Jurkat, Clone E6-1 (cell line): ENCODE data around the gene SDK2. TPM values are rescaled to one million over a fixed set of nuclear protein-coding genes. Genes with fewer than 3 reads are reported as not detected.

Experiments used
- DNase-seq: peaks from one replicate; pipeline ENCODE4 v3.0.0-alpha.2; 2011; ENCODE audit warnings: low read depth, low spot score
- H3K4me3 ChIP-seq: 2 replicates; pipeline ENCODE4 v1.5.1; 2011; ENCODE audit warnings: mild to moderate bottlenecking, low read length, control low read depth, moderate library complexity
- polyA plus RNA-seq: library from polyadenylated mRNA; unstranded; fragments of >200 nt; gene quantifications from one replicate; pipeline ENCODE4 v1.2.1, GENCODE V29; 2012; ENCODE audit warnings: missing spikeins; ENCODE audit not compliant: insufficient read length, insufficient read depth

The SDK2 gene, protein sequence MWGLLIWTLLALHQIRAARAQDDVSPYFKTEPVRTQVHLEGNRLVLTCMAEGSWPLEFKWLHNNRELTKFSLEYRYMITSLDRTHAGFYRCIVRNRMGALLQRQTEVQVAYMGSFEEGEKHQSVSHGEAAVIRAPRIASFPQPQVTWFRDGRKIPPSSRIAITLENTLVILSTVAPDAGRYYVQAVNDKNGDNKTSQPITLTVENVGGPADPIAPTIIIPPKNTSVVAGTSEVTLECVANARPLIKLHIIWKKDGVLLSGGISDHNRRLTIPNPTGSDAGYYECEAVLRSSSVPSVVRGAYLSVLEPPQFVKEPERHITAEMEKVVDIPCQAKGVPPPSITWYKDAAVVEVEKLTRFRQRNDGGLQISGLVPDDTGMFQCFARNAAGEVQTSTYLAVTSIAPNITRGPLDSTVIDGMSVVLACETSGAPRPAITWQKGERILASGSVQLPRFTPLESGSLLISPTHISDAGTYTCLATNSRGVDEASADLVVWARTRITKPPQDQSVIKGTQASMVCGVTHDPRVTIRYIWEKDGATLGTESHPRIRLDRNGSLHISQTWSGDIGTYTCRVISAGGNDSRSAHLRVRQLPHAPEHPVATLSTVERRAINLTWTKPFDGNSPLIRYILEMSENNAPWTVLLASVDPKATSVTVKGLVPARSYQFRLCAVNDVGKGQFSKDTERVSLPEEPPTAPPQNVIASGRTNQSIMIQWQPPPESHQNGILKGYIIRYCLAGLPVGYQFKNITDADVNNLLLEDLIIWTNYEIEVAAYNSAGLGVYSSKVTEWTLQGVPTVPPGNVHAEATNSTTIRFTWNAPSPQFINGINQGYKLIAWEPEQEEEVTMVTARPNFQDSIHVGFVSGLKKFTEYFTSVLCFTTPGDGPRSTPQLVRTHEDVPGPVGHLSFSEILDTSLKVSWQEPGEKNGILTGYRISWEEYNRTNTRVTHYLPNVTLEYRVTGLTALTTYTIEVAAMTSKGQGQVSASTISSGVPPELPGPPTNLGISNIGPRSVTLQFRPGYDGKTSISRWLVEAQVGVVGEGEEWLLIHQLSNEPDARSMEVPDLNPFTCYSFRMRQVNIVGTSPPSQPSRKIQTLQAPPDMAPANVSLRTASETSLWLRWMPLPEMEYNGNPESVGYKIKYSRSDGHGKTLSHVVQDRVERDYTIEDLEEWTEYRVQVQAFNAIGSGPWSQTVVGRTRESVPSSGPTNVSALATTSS (N-terminal part only)
- 0.16 TPM for polyA plus RNA-seq

DNA sequence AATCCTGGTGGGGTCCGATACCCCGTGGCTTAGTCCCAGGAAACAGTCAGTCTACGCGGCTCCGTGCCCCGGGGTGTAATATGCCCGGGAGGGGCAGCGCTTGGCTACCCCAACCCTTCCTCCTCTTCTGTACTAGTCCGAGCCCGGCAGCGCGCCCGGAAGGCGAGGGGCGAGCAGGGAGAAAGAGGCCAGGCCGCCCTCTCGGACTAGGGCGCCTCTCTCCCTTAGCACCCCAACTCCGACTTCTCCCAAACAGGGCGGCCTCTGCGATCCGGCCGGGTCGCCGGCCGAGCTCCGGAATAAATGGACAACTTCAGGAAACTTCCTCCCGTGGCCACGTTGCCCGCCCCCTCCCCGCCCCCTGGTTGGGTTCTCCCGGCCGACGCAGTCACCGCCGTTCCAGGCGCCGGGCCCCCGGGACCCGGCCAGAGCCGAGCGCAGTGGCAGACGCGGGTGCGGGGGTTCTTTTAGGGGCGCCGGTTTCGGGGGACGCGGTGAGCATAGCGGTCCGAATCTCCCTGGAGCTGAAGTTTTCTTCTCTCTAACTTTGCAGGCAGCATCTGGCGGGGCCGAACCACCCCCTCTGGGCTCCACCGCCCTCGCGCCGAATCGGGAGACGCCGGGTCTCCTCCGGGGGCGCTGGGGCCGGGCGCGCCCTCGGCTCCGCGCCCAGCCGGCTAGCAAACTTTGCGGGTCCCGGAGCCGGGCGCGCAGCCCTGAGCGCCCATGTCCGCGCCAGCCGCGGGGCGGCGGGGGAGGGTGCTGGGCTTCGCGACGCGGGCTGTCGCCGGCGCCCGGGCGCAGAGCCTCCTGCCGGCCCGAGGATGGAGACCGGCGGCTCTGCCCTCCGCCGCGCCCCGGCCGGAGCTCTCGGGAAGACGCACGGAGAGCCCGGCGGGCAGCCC lies at the start of gene SDK2:
TSS of gene SDK2 (minus strand) at position 301 of the 905 bp plus-strand sequence. CDS start 357 bp downstream, outside the sequence.
- no peak for DNase-seq
- no peak within 1 kb of the TSS for H3K4me3 ChIP-seq

DNA sequence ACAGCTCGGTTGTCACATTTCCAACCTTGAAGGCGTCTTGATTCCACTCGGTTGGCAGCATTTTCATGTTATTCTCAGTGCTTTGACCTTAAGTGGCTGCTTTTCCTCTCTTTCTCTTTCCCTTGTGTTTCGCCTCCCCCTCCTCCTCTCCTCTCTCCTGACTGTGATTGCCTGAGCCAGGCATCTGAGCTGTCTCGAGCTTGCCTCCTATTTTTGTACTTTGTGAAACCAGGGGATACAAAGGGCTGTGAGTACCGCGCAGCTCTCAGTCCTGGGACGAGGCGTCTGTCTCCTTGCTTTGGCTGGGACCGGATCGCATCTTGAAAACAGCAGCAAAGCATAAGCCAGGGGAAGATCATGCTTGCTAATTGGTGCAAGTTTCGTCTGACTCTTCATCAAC lies 48.8 kb upstream of the SDK2 start:
- no peak overlapping the region for H3K4me3 ChIP-seq
- no peak for DNase-seq

DNA sequence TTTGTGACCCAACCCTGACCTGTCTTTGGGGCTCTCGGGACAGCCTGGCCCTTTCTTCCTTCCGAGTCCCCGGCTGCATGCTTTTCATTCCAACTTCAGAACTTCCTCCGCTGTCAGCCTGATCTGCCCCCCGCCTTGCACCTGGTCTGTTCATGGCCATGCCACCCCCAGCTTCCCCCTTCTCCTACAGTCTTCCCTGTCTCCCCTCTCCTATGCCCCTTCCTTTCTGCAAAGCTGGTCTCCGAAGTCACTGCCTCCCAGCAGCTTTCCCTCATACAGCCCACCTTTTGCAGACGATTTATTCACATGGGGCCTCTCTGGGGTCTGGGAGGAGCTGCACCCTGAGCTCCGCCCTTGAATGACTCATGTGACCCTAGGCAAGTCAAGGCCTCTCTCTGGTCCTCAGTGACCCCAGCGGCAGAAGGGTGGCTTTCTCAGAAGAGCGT lies 47.1 kb upstream of the SDK2 start:
- no peak overlapping the region for H3K4me3 ChIP-seq
- DNase-seq = no peak

DNA sequence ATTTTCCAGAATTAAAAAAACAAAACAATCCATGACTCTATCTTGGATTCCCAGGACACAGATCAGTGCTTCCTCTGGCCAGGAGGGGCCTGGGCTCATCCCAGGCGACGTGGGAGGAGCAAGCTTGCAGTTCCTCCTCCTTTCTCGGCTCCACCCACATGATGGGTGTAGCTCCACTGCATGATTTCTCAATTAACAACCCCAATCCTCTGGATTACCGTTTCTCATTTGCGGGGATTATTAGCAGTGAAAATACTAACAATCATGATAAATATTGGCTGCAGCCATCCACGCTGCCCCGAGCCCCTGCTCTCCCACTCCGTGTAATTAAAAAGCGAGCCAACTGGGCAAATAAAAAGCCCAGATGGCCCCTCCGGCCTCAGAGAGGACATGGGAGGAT lies 46.4 kb upstream of the SDK2 start:
- DNase-seq = no peak
- no peak overlapping the region for H3K4me3 ChIP-seq

DNA sequence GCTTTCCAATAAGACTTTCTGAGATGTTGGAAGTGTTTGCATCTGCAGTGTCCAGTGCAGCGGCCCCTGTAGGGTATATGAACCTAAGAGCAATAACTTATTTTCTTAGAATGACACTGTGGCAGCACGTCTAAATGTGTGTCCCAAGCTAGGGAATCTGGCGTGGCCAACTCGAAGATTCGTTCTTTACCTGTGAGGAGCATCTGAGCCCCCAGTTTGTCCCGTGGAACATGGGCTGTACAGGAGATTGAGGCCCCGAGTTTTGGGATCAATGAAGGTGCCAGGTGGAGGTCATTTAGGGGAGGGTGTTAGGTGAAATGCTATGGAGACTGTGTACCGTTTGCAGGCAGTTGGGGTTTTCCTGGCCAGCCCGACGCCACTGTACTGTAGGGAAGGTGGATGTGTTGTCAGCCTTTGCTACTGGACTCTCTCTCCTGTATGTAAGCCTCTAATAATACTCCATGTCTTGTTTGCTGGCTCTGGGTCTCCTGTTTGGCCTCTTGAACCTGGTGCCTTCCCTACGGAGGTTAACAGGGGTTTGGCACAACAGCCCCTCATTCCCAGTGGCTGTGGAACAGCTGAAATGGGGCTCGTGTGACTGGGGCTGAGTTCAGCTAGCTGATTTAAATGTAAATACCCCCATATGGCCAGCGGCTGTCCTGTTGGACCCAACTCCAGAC lies 45.5 kb upstream of the SDK2 start:
- DNase-seq = no peak
- H3K4me3 ChIP-seq = no peak overlapping the region

DNA sequence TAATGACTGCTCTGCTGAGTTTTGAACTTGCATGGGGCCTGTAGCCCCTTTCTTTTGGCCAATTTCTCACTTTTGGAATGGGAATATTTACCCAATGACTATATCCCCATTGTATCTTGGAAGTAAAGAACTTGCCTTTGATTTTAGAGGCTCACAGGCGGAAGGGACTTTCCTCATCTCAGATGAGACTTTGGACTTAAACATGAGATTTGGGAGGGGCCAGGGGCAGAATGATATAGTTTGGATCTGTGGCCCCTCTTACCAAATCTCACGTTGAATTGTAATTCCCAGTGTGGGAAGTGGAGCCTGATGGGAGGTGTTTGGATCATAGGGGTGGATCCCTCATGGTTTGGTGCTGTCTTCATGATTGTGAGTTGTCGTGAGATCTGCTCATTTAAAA lies 42.7 kb upstream of the SDK2 start:
- no peak overlapping the region for H3K4me3 ChIP-seq
- no peak for DNase-seq

DNA sequence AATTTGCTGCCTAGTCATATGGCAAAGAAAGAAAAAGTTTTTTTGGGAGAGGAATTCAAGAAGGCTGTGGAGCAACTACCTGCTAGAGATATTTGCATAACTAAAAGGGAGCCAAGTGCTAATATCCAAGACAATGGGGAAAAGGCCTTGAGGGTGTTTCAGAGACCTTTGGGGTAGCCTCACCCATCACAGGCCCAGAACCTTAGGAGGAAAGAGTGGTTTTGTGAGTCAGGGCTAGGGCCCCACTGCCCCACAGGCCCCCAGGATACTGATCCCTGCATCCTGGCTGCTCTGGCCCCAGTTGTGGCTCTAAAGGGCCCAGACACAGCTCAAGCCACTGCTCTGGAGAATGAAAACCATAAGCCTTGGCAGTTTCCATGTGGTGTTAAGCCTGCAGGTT lies 41.9 kb upstream of the SDK2 start:
- H3K4me3 ChIP-seq = no peak overlapping the region
- DNase-seq = no peak

DNA sequence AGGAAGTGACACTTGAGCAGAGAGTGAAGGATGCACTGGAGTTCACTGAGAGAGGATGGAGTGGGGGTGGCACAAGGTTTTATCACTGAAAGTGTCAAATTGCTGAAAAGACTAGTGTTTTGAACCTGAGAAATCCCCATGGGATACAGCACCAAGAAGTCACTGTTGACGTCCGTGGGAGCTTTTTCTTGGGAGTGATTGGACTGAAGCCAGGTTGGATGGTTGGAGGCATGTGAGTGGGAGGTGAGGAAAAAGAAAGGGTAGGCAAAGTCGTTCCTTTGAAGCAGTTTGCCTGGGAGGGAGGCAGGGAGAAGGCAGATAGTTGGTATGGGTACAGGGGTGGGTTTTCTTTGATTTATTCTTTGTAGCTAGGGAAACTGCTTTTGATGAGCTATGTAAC lies 39.9 kb upstream of the SDK2 start:
- DNase-seq = no peak
- no peak overlapping the region for H3K4me3 ChIP-seq

DNA sequence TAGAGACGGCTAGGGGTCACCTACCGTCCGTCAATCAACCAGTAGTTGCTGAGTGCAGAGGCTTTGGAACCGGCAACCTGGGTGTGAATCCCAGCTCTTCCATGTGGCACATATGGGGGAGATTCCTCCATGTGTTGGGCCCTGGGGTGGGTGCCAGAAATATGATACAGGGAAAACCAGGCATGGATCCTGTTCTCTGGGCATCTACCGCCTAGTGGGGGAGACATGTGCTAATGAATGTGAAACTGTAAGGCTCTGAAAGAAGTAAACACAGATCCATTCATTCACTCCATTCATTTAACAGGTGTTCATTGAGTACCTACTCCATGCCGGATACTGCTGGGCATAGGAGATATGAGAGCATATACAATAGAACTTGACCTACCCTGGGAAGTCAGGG lies 39.5 kb upstream of the SDK2 start:
- DNase-seq = no peak
- H3K4me3 ChIP-seq = no peak overlapping the region

DNA sequence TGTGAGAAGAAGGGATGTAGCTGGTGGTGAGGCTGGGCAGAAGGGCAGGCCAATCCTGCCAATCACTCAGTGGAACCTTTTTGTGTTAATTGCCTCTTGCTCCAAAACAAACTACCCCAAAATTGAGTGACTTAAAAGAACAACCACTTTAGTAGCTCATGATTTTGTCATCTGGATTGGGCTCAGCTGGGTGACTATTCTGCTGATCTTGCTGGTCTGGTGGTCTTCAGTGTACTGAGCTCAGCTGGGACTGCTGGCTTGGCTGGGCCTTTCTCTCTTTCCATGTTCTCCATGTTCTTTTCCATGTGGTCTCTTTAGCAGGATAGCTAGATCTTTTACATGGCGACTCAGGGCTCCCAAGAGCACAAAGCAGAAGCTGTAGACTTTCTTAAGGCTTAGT lies 37.7 kb upstream of the SDK2 start:
- DNase-seq = no peak
- no peak overlapping the region for H3K4me3 ChIP-seq

DNA sequence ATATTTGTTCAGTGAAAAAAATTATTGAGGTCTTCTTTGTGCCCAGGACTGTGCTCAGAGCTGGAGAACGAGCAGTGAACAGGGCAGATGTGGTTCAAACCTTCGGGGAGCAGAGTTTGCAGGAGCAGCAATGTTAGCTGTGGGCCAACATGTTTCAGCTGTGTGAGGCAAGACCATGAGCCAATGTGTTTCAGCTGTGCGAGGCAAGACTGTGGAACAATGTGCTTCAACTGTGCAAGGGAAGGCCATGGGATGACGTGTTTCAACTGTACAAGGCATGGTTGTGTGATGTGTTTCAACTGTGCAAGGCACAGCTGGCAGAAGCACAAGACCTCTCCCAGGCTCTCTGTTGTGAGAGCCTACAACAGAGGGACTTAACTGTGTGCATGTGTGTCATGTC lies 35.2 kb upstream of the SDK2 start:
- no peak for DNase-seq

DNA sequence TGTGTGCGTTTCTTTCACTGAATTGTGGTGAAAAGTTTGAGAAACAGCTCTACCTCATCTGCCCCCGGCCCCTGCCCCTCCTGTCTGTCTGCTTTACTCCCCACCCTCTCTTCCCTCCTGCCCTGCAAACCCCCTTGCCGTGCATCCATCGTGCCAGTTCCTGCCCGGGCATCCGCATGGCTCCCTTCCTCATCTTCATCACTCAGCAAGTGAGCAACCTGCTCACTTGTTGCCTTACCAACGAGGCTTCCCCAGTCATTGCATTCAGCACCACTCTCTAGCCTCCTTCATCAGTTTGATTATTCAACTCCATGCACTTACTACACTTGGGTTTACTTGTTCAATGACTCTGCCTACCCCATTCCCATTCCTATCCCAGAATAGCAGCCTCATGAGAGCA lies 34.8 kb upstream of the SDK2 start:
- no peak overlapping the region for H3K4me3 ChIP-seq
- no peak for DNase-seq

More for the DNA sequence above, 35.2 kb upstream of the SDK2 start:
- no peak overlapping the region for H3K4me3 ChIP-seq

DNA sequence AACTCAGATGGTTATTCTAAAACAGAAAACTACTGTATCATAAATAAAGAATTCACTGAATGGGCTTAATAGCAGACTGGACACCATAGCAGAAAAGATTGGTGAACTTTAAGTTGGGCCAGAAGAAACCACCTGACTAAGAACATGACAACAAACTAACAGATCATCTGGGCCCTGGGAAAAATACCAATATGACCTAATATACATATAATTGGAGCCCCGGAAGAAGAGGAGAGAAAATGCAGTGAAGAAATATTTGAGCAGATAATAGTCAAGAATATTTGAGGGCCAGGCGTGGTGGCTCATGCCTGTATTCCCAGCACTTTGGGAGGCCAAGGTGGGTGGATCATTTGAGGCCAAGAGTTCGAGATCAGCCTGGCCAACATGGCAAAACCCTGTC lies 25.5 kb upstream of the SDK2 start:
- DNase-seq = no peak
- no peak overlapping the region for H3K4me3 ChIP-seq

DNA sequence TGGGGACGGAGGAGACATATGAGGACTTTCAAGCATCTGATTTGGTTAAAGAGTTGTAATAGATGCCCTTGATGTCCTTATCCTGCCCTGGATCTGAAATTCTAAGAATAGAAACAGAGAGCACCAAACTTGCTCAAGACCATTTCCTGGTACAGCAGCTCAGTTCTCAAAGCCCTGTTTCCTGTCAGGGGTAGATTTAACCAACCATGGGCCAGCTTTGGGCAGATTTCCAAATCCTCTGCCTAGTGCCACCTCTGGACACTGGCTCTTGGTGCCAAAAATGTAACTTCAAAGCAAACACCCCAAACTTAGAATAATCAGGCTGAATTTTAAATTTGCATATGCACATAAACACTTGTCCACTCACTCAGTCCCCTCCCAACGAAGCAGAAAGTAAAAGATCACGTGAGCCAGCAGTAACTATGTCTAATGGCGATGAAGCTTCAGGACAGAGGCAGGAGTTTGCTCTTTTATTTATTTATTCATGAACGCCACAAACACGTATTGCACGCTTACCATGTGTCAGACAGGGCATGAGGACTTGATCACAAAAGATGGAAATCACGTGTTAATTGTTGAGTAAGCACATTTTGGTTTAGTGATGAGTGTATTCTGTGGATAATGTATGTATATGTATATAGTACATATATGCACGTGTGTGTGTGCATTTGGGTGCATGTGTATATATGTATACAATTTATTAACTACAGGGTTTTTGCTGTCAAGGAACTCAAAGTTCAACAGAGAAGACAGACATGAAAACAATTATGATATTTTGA lies 23.1 kb upstream of the SDK2 start:
- no peak overlapping the region for H3K4me3 ChIP-seq

DNA sequence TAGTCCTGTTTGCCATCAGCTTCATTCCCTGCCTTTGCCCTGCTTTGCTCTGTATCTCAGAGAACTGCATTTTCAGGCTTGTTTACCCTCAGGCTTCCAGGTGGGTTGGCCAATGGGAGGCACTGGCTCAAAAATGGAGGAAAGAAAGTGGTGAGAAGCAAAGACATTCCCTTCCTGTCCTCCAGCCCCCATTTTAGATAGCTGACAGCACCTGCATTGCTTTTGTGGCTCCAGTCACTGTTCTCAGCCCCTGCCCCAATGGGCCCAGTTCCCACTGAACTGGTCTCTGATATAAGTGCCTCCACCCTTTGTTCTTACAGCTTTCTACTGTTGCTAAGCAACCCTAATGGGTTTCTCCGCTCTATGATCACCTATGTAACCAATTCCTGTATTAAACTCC lies 19.4 kb upstream of the SDK2 start:
- H3K4me3 ChIP-seq = no peak overlapping the region
- no peak for DNase-seq

More for the DNA sequence above, 23.1 kb upstream of the SDK2 start:
- DNase-seq = peak; percentile 28

DNA sequence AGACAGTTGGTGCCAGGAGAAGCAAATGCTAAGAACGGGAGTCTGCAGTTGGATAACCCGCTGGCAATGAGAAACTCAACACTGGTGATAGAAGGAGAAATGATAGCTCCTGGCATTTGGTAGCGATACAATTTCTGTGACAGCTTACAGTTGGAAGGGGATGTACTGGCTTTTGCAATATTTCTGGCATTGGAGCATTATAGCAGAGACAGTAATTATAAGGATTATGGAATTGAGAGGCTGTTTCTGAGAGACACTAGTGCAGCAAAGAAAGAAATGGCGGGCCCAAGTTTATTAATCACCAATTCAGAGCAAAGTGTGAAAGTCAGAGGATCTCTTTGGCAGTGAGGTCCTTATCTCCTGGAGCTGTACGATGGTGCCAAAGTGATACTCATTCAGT lies 16.1 kb upstream of the SDK2 start:
- DNase-seq = no peak

DNA sequence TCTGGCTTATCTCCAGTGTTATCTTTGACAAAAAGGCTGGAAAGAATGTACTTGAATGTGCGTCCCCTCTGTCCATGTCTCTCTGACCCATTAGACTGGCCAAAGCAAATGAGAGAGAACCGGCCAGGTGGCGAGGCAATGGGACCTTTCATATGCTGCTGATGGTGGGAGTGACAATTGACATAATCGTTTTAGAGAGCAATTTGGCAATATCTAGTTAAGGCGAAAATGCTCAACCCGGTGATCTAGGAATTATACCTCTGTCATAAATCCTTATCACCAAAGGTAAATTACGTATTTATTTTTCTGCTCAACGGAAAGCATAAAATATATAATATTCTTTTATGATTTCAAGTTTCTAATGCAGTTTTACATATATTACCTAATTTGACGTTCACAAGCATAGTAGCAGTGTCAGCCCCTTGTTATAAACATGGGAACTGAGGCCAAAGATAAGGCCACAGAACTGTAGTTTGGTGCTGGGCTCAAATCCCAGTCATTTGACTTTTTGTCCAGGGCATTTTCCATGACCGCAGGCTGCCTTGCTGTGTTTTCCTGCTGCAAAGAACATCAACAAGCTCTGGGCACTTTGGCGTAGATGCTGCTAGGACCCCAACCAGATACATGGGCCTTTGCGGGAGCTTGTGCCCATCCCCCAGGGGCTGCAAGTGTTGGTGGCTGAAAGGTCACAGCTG lies 14.7 kb upstream of the SDK2 start:
- DNase-seq = no peak
- no peak overlapping the region for H3K4me3 ChIP-seq

More for the DNA sequence above, 16.1 kb upstream of the SDK2 start:
- no peak overlapping the region for H3K4me3 ChIP-seq
